HL-60 (cell line): ENCODE data around the gene SLC16A6.

Experiments used
- DNase-seq, 2 experiments: peaks; one replicate each; pipeline ENCODE4 v3.0.0-alpha.2; 2010 to 2020; ENCODE audit warnings: low read depth in 1 of 2, low spot score in 1 of 2
- H3K27ac ChIP-seq: fragments of 250-450 bp; sonication (Bioruptor Pico); replicated peaks from 2 replicates; pipeline ENCODE4 v1.5.1; 2020; ENCODE audit warnings: mild to moderate bottlenecking, moderate library complexity
- H3K27me3 ChIP-seq: fragments of 250-450 bp; sonication (Bioruptor Pico); 2 replicates; pipeline ENCODE4 v1.5.1; 2021; ENCODE audit warnings: mild to moderate bottlenecking, moderate library complexity; ENCODE audit not compliant: insufficient read depth, poor library complexity, severe bottlenecking
- H3K4me3 ChIP-seq: replicated peaks from 2 replicates; pipeline ENCODE4 v1.5.1; 2011; ENCODE audit warnings: mild to moderate bottlenecking, control low read depth, low read length; ENCODE audit not compliant: insufficient read depth
- GABPA ChIP-seq: IDR thresholded peaks from 2 replicates; pipeline ENCODE4 v1.6.1; 2012; ENCODE audit warnings: low read depth
- POLR2AphosphoS5 ChIP-seq: IDR thresholded peaks from 2 replicates; pipeline ENCODE4 v1.6.1; 2012; ENCODE audit warnings: low read depth
- SPI1 ChIP-seq: IDR thresholded peaks from 2 replicates; pipeline ENCODE4 v1.6.1; 2012; ENCODE audit warnings: low read depth, mild to moderate bottlenecking, borderline replicate concordance
- TF ChIP-seq, protein P1 (sequence below): IDR thresholded peaks from 2 replicates; pipeline ENCODE4 v1.6.1; 2012; ENCODE audit warnings: low read depth; ENCODE audit not compliant: insufficient replicate concordance
- TF ChIP-seq, protein P2 (sequence below): IDR thresholded peaks from one replicate; pipeline ENCODE4 v1.5.1; 2011; ENCODE audit warnings: low read length, control low read depth, inconsistent platforms; ENCODE audit not compliant: insufficient read depth

SLC16A6 gene

DNA sequence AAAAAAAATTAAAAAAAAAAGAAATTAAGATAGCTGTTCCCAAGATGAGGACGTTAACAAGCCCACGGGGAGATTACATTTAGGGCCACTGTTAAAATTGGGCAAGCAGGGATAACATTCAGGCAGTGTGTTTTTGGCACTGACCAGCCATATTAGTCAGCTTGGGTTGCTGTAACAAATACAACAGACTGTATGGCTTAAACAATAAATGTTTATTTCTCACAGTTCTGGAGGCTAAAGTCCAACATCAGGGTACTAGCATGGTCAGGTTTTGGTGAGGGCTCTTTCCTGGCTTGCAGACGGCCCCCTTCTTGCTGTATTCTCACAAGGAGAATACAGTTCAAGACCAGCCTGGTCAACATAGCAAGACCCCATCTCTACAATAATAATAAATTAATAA, 31.7 kb upstream of the SLC16A6 start:
- no peak overlapping the region for H3K27ac ChIP-seq
- H3K27me3 ChIP-seq, result no peaks in the 10 kb centered on the region
- DNase-seq, result no peak
- TF ChIP-seq GABPA (no peak), POLR2AphosphoS5 (no peak), SPI1 (no peak)
- TF ChIP-seq, protein P1, sequence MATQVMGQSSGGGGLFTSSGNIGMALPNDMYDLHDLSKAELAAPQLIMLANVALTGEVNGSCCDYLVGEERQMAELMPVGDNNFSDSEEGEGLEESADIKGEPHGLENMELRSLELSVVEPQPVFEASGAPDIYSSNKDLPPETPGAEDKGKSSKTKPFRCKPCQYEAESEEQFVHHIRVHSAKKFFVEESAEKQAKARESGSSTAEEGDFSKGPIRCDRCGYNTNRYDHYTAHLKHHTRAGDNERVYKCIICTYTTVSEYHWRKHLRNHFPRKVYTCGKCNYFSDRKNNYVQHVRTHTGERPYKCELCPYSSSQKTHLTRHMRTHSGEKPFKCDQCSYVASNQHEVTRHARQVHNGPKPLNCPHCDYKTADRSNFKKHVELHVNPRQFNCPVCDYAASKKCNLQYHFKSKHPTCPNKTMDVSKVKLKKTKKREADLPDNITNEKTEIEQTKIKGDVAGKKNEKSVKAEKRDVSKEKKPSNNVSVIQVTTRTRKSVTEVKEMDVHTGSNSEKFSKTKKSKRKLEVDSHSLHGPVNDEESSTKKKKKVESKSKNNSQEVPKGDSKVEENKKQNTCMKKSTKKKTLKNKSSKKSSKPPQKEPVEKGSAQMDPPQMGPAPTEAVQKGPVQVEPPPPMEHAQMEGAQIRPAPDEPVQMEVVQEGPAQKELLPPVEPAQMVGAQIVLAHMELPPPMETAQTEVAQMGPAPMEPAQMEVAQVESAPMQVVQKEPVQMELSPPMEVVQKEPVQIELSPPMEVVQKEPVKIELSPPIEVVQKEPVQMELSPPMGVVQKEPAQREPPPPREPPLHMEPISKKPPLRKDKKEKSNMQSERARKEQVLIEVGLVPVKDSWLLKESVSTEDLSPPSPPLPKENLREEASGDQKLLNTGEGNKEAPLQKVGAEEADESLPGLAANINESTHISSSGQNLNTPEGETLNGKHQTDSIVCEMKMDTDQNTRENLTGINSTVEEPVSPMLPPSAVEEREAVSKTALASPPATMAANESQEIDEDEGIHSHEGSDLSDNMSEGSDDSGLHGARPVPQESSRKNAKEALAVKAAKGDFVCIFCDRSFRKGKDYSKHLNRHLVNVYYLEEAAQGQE, result no peak
- TF ChIP-seq, protein P2, sequence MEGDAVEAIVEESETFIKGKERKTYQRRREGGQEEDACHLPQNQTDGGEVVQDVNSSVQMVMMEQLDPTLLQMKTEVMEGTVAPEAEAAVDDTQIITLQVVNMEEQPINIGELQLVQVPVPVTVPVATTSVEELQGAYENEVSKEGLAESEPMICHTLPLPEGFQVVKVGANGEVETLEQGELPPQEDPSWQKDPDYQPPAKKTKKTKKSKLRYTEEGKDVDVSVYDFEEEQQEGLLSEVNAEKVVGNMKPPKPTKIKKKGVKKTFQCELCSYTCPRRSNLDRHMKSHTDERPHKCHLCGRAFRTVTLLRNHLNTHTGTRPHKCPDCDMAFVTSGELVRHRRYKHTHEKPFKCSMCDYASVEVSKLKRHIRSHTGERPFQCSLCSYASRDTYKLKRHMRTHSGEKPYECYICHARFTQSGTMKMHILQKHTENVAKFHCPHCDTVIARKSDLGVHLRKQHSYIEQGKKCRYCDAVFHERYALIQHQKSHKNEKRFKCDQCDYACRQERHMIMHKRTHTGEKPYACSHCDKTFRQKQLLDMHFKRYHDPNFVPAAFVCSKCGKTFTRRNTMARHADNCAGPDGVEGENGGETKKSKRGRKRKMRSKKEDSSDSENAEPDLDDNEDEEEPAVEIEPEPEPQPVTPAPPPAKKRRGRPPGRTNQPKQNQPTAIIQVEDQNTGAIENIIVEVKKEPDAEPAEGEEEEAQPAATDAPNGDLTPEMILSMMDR, result no peak
- no peak overlapping the region for H3K4me3 ChIP-seq

DNA sequence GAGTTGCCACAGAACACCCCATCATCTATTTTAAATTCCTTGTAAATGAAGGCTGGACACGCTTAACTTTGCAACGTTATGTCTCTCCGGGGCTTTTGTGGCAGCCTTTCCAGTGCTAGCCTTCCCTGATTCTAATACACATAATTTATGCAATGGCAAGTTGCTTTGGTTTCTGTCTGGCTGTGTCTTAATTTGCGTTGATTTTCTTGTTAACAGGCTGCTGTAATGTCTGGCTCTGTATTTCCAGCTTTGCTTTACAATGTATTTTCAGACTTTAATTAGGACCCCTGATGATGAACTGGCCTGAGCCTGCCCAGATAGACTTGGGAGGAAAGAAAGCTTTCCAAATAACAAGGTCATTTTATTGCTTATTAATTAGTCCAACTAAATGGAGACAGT, 30.6 kb upstream of the SLC16A6 start:
- Histone ChIP-seq H3K4me3 (no peak overlapping the region), H3K27ac (no peak overlapping the region), H3K27me3 (no peaks in the 10 kb centered on the region)
- TF ChIP-seq, protein P1, result no peak
- TF ChIP-seq POLR2AphosphoS5 (no peak), GABPA (no peak), SPI1 (no peak)
- TF ChIP-seq, protein P2, result no peak
- DNase-seq, result no peak

DNA sequence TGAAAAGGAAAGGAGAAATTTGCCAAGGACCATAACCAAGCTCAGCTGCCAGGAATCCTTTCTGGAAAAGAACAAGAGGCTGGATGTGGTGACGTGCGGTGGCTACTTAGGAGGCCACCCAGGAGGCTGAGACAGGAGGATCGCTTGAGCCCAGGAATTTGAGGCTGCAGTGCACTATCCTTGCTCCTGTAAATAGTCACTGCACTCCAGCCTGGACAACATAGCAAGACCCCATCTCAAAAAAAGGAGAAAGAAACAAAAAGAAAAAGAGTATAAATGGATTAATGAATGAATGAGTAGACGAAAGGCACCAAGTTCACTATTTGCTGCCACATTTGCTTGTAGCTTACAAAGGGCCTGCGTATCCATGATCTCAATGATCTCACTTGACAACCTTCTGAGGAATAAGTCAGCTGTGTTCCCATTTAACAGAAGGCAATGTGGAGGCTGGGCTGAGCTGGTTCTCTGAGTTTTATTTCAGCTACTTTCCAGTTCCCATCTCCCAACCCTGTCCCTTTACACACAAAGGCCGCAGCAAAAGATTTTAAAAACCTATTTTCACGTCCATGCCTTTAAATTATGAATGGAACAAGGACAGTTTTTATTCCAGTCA, 30.1 kb upstream of the SLC16A6 start:
- no peak for TF ChIP-seq SPI1
- TF ChIP-seq, protein P2, result no peak
- TF ChIP-seq POLR2AphosphoS5, result no peak
- DNase-seq, result no peak
- no peak overlapping the region for H3K4me3 ChIP-seq

DNA sequence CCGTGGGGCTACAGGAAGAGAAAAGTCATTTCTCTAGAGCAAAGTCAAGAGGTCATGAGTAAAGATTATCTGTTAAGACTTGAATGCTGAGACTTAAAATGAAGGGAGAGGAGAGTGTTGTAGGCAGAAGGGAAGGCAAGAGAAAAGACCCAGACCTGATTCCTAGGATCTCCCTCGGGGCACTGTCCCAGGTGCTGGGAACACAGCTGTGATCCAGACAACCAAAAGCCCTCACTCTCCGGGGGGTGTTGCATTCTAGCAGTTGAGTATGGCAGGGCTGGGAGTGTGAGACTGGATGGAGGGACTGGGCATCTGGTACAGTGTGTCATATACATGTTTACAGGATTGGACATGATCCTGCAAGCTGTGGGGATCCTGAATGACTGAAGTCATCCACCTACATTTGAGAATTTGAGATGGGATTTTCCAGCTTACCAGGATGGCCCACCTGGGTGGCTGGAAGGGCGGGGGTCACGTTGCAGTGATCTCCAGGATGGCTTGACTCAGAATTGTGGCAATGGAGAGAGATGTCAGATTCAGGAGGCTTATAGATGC, 29.5 kb upstream of the SLC16A6 start:
- no peak for DNase-seq
- no peak overlapping the region for H3K27ac ChIP-seq
- no peak overlapping the region for H3K4me3 ChIP-seq
- no peak for TF ChIP-seq POLR2AphosphoS5
- TF ChIP-seq, protein P1, result peak; percentile 66
- no peak for TF ChIP-seq GABPA
- no peaks in the 10 kb centered on the region for H3K27me3 ChIP-seq

More for the DNA sequence above, 30.1 kb upstream of the SLC16A6 start:
- H3K27ac ChIP-seq, result no peak overlapping the region
- no peaks in the 10 kb centered on the region for H3K27me3 ChIP-seq
